ENCODE results near the gene MBLAC1.

Gene MBLAC1

DNA sequence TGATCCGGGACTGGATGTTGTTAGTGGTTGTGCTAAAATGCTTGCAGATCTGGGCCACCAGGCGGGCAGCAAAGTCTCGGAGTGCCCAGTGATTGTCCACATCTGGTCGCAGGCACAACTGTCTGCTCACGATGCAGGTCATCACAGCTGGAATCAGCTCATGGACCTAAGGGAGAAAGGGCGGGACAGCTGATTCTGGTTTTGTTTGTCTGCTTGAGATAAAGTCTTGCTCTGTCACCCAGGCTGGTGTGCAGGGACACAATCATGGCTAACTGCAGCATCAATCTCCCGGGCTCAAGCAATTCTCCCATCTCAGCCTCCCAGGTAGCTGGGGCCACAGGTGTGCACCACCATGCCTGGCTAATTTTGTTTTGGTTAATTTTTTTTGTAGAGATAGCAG lies 15.6 kb upstream of the MBLAC1 start:
- H3K36me3 ChIP-seq (ENCODE audit: insufficient read depth, low read length): peaks cover 72% of the 10 kb centered on the region

DNA sequence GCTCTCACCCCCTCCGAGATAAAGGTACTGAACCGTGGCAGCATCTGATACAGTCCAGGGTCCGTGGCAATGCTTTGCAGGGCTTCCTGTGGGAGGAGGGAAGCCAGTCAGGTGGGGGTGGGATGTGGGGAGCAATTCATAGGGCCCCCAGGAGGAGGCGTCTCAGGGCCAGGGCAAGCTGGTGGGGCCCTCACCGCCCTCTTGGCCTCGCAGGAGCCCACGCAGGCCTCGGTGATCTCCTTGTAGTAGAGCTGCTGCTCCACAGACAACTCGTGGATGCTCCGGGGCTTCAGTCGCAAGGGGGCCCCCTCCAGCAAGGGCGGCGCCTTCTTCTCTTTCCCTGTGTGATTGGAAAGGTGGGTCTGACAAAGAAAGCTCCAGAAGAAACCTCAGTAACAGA lies 14.9 kb upstream of the MBLAC1 start:
- no peak overlapping the region for H3K4me3 ChIP-seq (ENCODE audit: low read length)
- H3K36me3 ChIP-seq (ENCODE audit: insufficient read depth, low read length): peaks cover 70% of the 10 kb centered on the region
- no peak overlapping the region for H3K27ac ChIP-seq (ENCODE audit: low read depth, low read length)
- no peaks in the 10 kb centered on the region for H3K4me1 ChIP-seq (ENCODE audit: insufficient read depth, low read length)
- H3K9me3 ChIP-seq (ENCODE audit: insufficient read depth, low read depth, low read length): no peaks in the 10 kb centered on the region
- WGBS: 95% methylated on average over 13 of the region's 13 CpGs
- H3K9ac ChIP-seq (ENCODE audit: low read depth, low read length): no peak overlapping the region
- H3K27me3 ChIP-seq (ENCODE audit: insufficient read depth, low read length): no peaks in the 10 kb centered on the region

More for the DNA sequence above, 15.6 kb upstream of the MBLAC1 start:
- Histone ChIP-seq H3K4me3 (ENCODE audit: low read length) (no peak overlapping the region), H3K27me3 (ENCODE audit: insufficient read depth, low read length) (no peaks in the 10 kb centered on the region), H3K9ac (ENCODE audit: low read depth, low read length) (no peak overlapping the region), H3K27ac (ENCODE audit: low read depth, low read length) (no peak overlapping the region), H3K9me3 (ENCODE audit: insufficient read depth, low read depth, low read length) (no peaks in the 10 kb centered on the region), H3K4me1 (ENCODE audit: insufficient read depth, low read length) (no peaks in the 10 kb centered on the region)
- 95% methylated on average over 7 of the region's 7 CpGs for WGBS

DNA sequence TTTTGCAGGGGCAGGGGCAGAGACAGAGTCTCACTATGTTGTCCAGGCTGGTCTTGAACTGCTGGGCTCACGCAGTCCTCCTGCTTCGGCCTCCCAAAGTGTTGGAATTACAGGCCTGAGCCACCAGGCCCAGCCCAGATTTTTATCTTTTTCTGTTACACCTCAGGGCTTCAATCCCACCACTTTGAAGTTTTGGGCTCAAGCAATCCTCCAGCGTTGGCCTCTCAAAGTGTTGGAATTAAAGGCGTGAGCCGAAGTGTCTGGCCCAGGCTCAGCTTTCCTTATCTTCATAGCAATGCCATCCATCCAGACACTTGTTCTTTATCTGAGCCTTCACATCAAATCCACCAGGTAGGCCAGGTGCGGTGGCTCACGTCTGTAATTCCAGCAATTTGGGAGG lies 11.7 kb upstream of the MBLAC1 start:
- Histone ChIP-seq H3K9me3 (ENCODE audit: insufficient read depth, low read depth, low read length) (no peaks in the 10 kb centered on the region), H3K4me1 (ENCODE audit: insufficient read depth, low read length) (no peaks in the 10 kb centered on the region), H3K9ac (ENCODE audit: low read depth, low read length) (no peak overlapping the region), H3K27ac (ENCODE audit: low read depth, low read length) (no peak overlapping the region), H3K4me3 (ENCODE audit: low read length) (no peak overlapping the region), H3K36me3 (ENCODE audit: insufficient read depth, low read length) (peaks cover 42% of the 10 kb centered on the region), H3K27me3 (ENCODE audit: insufficient read depth, low read length) (no peaks in the 10 kb centered on the region)
- WGBS: 98% methylated on average over 7 of the region's 7 CpGs

DNA sequence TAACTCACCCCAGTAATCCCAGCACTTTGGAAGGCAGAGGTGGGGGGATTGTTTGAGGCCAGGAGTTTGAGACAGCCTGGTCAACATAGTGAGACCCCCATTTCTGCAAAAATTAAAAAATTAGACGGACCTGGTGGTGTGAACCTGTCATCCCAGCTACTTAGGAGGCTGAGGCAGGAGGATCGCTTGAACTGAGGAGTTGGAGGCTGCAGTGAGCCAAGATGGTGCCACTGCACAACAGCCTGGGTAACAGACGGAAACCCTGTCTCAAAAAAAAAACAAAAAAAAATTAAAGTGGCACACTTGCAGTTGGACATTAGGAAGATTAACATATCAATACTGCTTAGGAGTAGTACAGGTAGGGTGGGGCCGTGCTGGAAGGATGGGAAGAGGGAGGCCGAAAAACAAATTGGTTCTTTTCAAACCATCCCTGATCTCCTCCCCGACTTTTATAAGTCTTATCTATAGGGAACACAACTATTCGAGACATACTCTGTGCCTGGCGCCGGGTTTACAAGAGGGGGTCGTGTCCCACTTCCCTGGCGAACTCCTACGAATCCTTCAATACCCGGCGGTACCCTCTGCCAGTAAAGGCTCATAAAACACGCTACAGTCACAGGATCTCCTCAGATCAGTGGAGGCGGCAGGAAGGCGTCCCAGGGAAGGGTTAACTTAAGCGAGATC lies 8.2 kb upstream of the MBLAC1 start:
- Histone ChIP-seq H3K9me3 (ENCODE audit: insufficient read depth, low read depth, low read length) (no peaks in the 10 kb centered on the region), H3K9ac (ENCODE audit: low read depth, low read length) (peak overlapping the region; percentile 97), H3K36me3 (ENCODE audit: insufficient read depth, low read length) (peaks cover 11% of the 10 kb centered on the region), H3K4me1 (ENCODE audit: insufficient read depth, low read length) (peaks cover 7% of the 10 kb centered on the region; the same call in 1 of the 2 replicates), H3K4me3 (ENCODE audit: low read length) (peak overlapping the region; percentile 92), H3K27ac (ENCODE audit: low read depth, low read length) (peak overlapping the region; percentile 85), H3K27me3 (ENCODE audit: insufficient read depth, low read length) (no peaks in the 10 kb centered on the region)
- 17% methylated on average over 17 of the region's 18 CpGs for WGBS

DNA sequence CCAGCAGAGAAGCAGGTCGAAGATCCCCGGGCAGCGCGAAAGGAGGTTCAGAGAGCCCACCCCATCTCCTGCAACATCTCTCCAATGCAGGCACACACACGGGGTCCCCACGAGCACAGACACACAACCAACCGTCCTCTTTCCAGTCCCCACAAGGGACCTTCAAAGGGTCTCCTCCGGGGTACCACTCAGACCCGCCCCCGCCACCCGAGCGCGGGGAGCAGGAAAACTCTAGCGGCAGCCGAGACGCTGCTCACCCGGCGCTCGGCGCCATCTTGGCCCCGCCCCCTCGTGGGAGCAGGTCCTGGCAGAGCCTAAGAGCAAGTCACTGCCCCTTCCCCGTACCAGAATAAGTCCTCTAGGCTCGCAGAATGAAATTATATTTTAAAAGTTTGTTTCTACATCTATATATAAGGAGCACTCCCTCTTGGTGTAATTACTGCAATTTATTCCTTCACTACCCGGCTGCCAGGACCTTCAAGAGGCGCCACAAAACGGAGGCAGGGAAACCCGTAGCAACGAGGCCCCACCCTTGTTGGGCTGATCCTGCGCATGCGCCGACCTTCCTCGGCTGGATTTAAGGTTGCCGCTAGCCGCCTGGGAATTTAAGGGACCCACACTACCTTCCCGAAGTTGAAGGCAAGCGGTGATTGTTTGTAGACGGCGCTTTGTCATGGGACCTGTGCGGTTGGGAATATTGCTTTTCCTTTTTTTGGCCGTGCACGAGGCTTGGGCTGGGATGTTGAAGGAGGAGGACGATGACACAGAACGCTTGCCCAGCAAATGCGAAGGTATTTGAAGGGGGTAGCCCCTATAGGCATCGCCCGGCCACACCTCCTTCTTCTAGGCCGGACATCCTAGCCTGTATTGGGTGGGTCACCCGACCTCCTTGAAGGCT lies 7.4 kb upstream of the MBLAC1 start, which contains the start of the genes CNPY4 and TAF6:
CNPY4 (plus strand) TSS at position 563 of the 898 bp plus-strand sequence; CDS start at position 674, 111 bp downstream.
TAF6 (minus strand) TSS at position 287 of the 898 bp plus-strand sequence. CDS start 5,149 bp downstream, outside the sequence.
- no peaks in the 10 kb centered on the region for H3K9me3 ChIP-seq (ENCODE audit: insufficient read depth, low read depth, low read length)
- peaks cover 4% of the 10 kb centered on the region; the same call in 1 of the 2 replicates for H3K36me3 ChIP-seq (ENCODE audit: insufficient read depth, low read length)
- H3K27me3 ChIP-seq (ENCODE audit: insufficient read depth, low read length): no peaks in the 10 kb centered on the region
- H3K9ac ChIP-seq (ENCODE audit: low read depth, low read length): peak within 1 kb of the TSS; percentile 97
- peak within 1 kb of the TSS; percentile 92 for H3K4me3 ChIP-seq (ENCODE audit: low read length)
- peaks cover 7% of the 10 kb centered on the region; the same call in 1 of the 2 replicates for H3K4me1 ChIP-seq (ENCODE audit: insufficient read depth, low read length)
- under 1% methylated on average over 46 of the region's 49 CpGs for WGBS
- peak within 1 kb of the TSS; percentile 85 for H3K27ac ChIP-seq (ENCODE audit: low read depth, low read length)

DNA sequence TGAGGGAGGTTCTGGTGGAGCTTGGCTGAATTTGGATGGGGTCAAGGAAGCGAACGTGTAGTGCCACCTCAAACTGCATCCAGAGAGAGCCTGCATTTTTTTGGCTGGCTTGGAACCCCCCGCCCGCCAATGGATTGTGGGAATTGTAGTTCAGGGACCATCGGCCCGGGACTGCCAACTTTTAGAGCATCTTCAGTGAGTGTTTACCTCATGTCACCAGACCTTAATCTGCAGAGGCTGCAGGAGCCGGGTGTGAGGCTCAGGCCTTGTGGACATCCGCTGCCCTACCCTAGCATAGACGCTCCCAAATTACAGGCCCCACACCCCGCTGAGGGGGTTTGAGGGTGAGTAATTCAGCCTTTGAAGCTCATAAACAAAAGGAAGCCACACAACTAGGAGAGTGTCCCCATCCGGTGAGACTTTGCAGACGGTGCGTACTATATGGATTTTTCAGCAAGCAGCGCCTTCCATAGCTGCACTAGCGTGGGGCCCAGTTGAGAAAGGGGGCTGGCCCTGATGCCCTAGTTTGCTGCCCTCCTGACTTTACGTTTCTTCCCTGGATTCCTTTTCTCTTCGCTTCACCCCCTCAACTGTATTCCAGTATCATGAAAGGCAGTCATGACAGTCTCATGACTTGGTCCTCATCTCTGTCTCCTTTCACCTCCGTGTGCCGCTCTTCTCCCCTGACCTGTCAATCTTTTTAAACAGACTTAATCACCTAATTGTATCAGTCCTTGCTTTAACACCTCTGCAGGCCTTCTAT lies 6.6 kb upstream of the MBLAC1 start:
- H3K9ac ChIP-seq (ENCODE audit: low read depth, low read length): peak overlapping the region; percentile 97
- H3K9me3 ChIP-seq (ENCODE audit: insufficient read depth, low read depth, low read length): no peaks in the 10 kb centered on the region
- H3K4me1 ChIP-seq (ENCODE audit: insufficient read depth, low read length): peaks cover 7% of the 10 kb centered on the region; the same call in 1 of the 2 replicates
- H3K27ac ChIP-seq (ENCODE audit: low read depth, low read length): peak overlapping the region; percentile 85; the same call in 1 of the 2 replicates
- 16% methylated on average over 19 of the region's 19 CpGs for WGBS
- H3K27me3 ChIP-seq (ENCODE audit: insufficient read depth, low read length): no peaks in the 10 kb centered on the region
- peak overlapping the region; percentile 92 for H3K4me3 ChIP-seq (ENCODE audit: low read length)
- H3K36me3 ChIP-seq (ENCODE audit: insufficient read depth, low read length): peaks cover 9% of the 10 kb centered on the region; the same call in 1 of the 2 replicates

DNA sequence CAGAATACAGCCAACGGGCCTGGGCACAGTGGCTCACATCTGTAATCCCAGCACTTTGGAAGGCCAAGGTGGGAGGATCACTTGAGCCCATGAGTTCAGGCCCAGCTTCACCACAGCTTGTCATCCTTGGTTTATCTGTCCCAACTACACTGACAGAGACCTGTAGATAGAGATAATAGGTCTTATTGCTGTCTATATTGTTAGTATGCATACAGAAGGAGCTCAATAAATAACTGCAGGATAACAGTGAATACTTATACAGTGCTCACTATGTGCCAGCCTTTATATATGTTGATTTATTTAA lies 6.1 kb upstream of the MBLAC1 start:
- peak overlapping the region; percentile 92 for H3K4me3 ChIP-seq (ENCODE audit: low read length)
- no peak overlapping the region for H3K27ac ChIP-seq (ENCODE audit: low read depth, low read length)
- WGBS: 58% methylated on average over 1 of the region's 1 CpG
- H3K9me3 ChIP-seq (ENCODE audit: insufficient read depth, low read depth, low read length): no peaks in the 10 kb centered on the region
- peaks cover 10% of the 10 kb centered on the region; the same call in 1 of the 2 replicates for H3K36me3 ChIP-seq (ENCODE audit: insufficient read depth, low read length)
- peaks cover 7% of the 10 kb centered on the region; the same call in 1 of the 2 replicates for H3K4me1 ChIP-seq (ENCODE audit: insufficient read depth, low read length)
- H3K27me3 ChIP-seq (ENCODE audit: insufficient read depth, low read length): no peaks in the 10 kb centered on the region
- no peak overlapping the region for H3K9ac ChIP-seq (ENCODE audit: low read depth, low read length)

DNA sequence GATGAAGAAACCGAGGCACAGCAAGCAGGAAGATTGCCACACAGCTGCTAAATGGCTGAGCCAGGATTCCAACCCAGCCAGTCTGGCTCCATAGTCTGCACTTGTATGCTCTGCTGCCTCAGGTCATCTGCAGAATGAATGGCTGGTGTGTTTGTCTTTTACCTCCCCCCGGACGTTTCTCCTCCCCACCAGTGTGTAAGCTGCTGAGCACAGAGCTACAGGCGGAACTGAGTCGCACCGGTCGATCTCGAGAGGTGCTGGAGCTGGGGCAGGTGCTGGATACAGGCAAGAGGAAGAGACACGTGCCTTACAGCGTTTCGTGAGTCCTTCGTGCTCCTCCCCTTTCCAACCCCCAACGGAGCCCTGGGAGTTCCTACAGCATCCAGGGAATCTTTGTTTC lies 4.7 kb upstream of the MBLAC1 start:
- peaks cover 6% of the 10 kb centered on the region; the same call in 1 of the 2 replicates for H3K36me3 ChIP-seq (ENCODE audit: insufficient read depth, low read length)
- peaks cover 7% of the 10 kb centered on the region; the same call in 1 of the 2 replicates for H3K4me1 ChIP-seq (ENCODE audit: insufficient read depth, low read length)
- no peak overlapping the region for H3K27ac ChIP-seq (ENCODE audit: low read depth, low read length)
- H3K27me3 ChIP-seq (ENCODE audit: insufficient read depth, low read length): no peaks in the 10 kb centered on the region
- no peak overlapping the region for H3K4me3 ChIP-seq (ENCODE audit: low read length)
- 65% methylated on average over 13 of the region's 13 CpGs for WGBS
- H3K9ac ChIP-seq (ENCODE audit: low read depth, low read length): no peak overlapping the region
- H3K9me3 ChIP-seq (ENCODE audit: insufficient read depth, low read depth, low read length): no peaks in the 10 kb centered on the region

DNA sequence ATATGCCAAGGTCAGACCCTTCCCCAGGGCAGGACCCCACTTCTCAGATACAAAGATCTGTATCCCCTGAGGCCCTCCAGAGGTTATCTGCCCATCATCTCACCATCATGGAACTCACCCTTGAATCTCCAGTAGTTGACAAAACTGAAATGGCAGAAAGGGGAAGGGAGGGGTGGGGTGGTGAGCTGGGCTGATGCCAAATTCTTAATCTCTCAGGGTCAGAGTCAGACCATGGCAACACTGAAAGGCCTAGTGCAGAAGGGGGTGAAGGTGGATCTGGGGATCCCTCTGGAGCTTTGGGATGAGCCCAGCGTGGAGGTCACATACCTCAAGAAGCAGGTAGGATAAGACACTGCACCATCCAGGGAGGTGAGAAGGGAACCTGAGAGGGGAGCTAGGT lies 4.2 kb upstream of the MBLAC1 start:
- Histone ChIP-seq H3K9me3 (ENCODE audit: insufficient read depth, low read depth, low read length) (no peaks in the 10 kb centered on the region), H3K4me1 (ENCODE audit: insufficient read depth, low read length) (peaks cover 7% of the 10 kb centered on the region; the same call in 1 of the 2 replicates), H3K36me3 (ENCODE audit: insufficient read depth, low read length) (peaks cover 6% of the 10 kb centered on the region; the same call in 1 of the 2 replicates), H3K27me3 (ENCODE audit: insufficient read depth, low read length) (peaks cover 3% of the 10 kb centered on the region), H3K4me3 (ENCODE audit: low read length) (no peak overlapping the region), H3K9ac (ENCODE audit: low read depth, low read length) (no peak overlapping the region), H3K27ac (ENCODE audit: low read depth, low read length) (no peak overlapping the region)
- 90% methylated on average over 1 of the region's 1 CpG for WGBS

DNA sequence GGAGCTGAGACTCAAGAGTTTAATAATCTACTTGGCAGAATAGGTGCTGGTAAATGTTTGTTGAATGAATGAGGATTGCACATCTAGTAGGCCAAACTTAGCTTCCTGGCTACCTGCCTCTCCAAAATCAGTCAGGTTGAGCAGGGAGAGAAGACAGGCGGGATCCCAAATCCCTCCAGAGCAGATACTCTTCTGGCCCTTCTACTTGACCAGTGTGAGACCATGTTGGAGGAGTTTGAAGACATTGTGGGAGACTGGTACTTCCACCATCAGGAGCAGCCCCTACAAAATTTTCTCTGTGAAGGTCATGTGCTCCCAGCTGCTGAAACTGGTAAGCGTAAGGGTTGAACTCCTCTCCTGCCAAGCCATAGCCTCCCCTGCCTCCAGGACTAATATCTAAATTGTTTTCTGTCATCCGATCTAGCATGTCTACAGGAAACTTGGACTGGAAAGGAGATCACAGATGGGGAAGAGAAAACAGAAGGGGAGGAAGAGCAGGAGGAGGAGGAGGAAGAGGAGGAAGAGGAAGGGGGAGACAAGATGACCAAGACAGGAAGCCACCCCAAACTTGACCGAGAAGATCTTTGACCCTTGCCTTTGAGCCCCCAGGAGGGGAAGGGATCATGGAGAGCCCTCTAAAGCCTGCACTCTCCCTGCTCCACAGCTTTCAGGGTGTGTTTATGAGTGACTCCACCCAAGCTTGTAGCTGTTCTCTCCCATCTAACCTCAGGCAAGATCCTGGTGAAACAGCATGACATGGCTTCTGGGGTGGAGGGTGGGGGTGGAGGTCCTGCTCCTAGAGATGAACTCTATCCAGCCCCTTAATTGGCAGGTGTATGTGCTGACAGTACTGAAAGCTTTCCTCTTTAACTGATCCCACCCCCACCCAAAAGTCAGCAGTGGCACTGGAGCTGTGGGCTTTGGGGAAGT lies 2.2 kb upstream of the MBLAC1 start:
- Histone ChIP-seq H3K4me1 (ENCODE audit: insufficient read depth, low read length) (peaks cover 12% of the 10 kb centered on the region), H3K27me3 (ENCODE audit: insufficient read depth, low read length) (peaks cover 20% of the 10 kb centered on the region), H3K4me3 (ENCODE audit: low read length) (no peak overlapping the region), H3K9me3 (ENCODE audit: insufficient read depth, low read depth, low read length) (no peaks in the 10 kb centered on the region), H3K36me3 (ENCODE audit: insufficient read depth, low read length) (peaks cover 6% of the 10 kb centered on the region; the same call in 1 of the 2 replicates), H3K27ac (ENCODE audit: low read depth, low read length) (no peak overlapping the region), H3K9ac (ENCODE audit: low read depth, low read length) (no peak overlapping the region)
- WGBS: 97% methylated on average over 4 of the region's 4 CpGs
